HepG2 (cell line): ENCODE data around the gene FGF4. TPM values are rescaled to one million over a fixed set of nuclear protein-coding genes. Genes with fewer than 3 reads are reported as not detected.

Experiments used
- ATAC-seq: fragments of 200-7000 bp; cut with Tn5 transposase; 3 replicates; pipeline ENCODE4 v1.9.1; 2020; ENCODE audit warnings: mild to moderate bottlenecking, moderate library complexity
- BruUV-seq: library from RNA; stranded (reverse); fragments of 400-500 nt; replicated peaks from 2 replicates; lab custom pipeline; 2021; lab: Mats Ljungman, UMichigan
- CTCF ChIA-PET: fragments of 300-600 bp; formaldehyde crosslinking; extraction: SDS; loops from one replicate; lab custom pipeline; 2021; ENCODE audit warnings: low total read pairs, inconsistent platforms, low intra/inter-chr PET ratio; lab: Yijun Ruan, JAX
- POLR2A ChIA-PET: fragments of 350-600 bp; sonication (Branson Sonifier 250); formaldehyde crosslinking; loops from one replicate; lab custom pipeline; 2020; ENCODE audit warnings: antibody characterized with exemption, inconsistent platforms; lab: Yijun Ruan, JAX
- DNase-seq: peaks from one replicate; pipeline ENCODE4 v3.0.0-alpha.2; 2015; ENCODE audit warnings: low spot score
- FAIRE-seq: peaks from 3 replicates; lab custom pipeline; 2011; peaks lifted over from hg19 to GRCh38; lab: Jason Lieb, UNC
- H2AFZ ChIP-seq: one replicate; pipeline ENCODE4 v1.6.1; 2011; ENCODE audit warnings: low read length, inconsistent platforms
- H3K27ac ChIP-seq: fragments of 300-600 bp; 3 replicates; pipeline ENCODE4 v1.8.0; 2011; ENCODE audit warnings: mixed run types, mild to moderate bottlenecking, mixed read lengths, low read length, inconsistent platforms; ENCODE audit not compliant: insufficient read depth; ENCODE audit errors: extremely low read length
- H3K27me3 ChIP-seq, 2 experiments: fragments of 200-600 bp in 1 of 2; 2 replicates in 1 of 2; 3 replicates in 1 of 2; pipeline versions ENCODE4 v1.6.0 to v1.8.0; 2011; ENCODE audit warnings: low read length in 2 of 2, mild to moderate bottlenecking in 2 of 2, moderate library complexity in 2 of 2, inconsistent platforms in 1 of 2; ENCODE audit not compliant: insufficient read depth in 2 of 2, control insufficient read depth in 1 of 2
- H3K36me3 ChIP-seq, 2 experiments: fragments of 200-600 bp in 1 of 2; replicated peaks in 1 of 2; 2 replicates in 1 of 2; 3 replicates in 1 of 2; pipeline versions ENCODE4 v1.5.1 to v1.8.0; 2011; ENCODE audit warnings: low read length in 2 of 2, inconsistent platforms in 1 of 2; ENCODE audit not compliant: insufficient read depth in 2 of 2, control insufficient read depth in 1 of 2
- H3K4me1 ChIP-seq: 2 replicates; pipeline ENCODE4 v1.5.1; 2012; ENCODE audit warnings: low read length, inconsistent platforms; ENCODE audit not compliant: insufficient read depth
- H3K4me2 ChIP-seq: 2 replicates; pipeline ENCODE4 v1.6.0; 2011; ENCODE audit warnings: low read depth, low read length, inconsistent platforms
- H3K4me3 ChIP-seq, 3 experiments: fragments of 200-600 bp in 1 of 3; sonication (generic), shearing (Covaris generic) in 1 of 3; replicated peaks in 1 of 3; 2 replicates each; pipeline ENCODE4 v1.5.1; 2011 to 2016; ENCODE audit warnings: low read length in 3 of 3, inconsistent platforms in 2 of 3, low read depth in 2 of 3, mild to moderate bottlenecking in 2 of 3, control low read depth in 1 of 3, mixed read lengths in 1 of 3; ENCODE audit not compliant: insufficient read depth in 1 of 3
- H3K79me2 ChIP-seq: one replicate; pipeline ENCODE4 v1.6.1; 2011; ENCODE audit warnings: low read length, inconsistent platforms; ENCODE audit not compliant: insufficient read depth
- H3K9ac ChIP-seq: 2 replicates; pipeline ENCODE4 v1.6.0; 2011; ENCODE audit warnings: mild to moderate bottlenecking, low read depth, low read length, inconsistent platforms; ENCODE audit not compliant: insufficient read depth
- H3K9me3 ChIP-seq: 2 replicates; pipeline ENCODE4 v1.5.1; 2012; ENCODE audit warnings: mild to moderate bottlenecking, low read length
- H4K20me1 ChIP-seq: 2 replicates; pipeline ENCODE4 v1.6.0; 2011; ENCODE audit warnings: inconsistent platforms, mild to moderate bottlenecking, low read length, moderate library complexity; ENCODE audit not compliant: insufficient read depth
- HIVEP1 ChIP-seq: sonication (generic); formaldehyde crosslinking; IDR thresholded peaks from 2 replicates; pipeline ENCODE4 v1.4.0; 2020; ENCODE audit warnings: mild to moderate bottlenecking, missing genetic modification reagents
- HNRNPL ChIP-seq: fragments of 200-400 bp; formaldehyde crosslinking; IDR thresholded peaks from 2 replicates; pipeline ENCODE4 v1.6.1; 2017; ENCODE audit warnings: mild to moderate bottlenecking, low read depth, low read length
- KAT7 ChIP-seq: IDR thresholded peaks from 2 replicates; pipeline ENCODE4 v1.6.1; 2018; ENCODE audit warnings: borderline replicate concordance, missing compliant biosample characterization
- KDM4B ChIP-seq: sonication (generic); formaldehyde crosslinking; IDR thresholded peaks from 2 replicates; pipeline ENCODE4 v1.4.0; 2020; ENCODE audit warnings: missing genetic modification reagents
- KMT2B ChIP-seq: IDR thresholded peaks from 2 replicates; pipeline ENCODE4 v1.6.1; 2016; ENCODE audit warnings: missing genetic modification reagents, missing compliant biosample characterization
- MED1 ChIP-seq: sonication (generic); formaldehyde crosslinking; IDR thresholded peaks from 2 replicates; pipeline ENCODE4 v1.4.0; 2020; ENCODE audit warnings: missing genetic modification reagents
- MED8 ChIP-seq: sonication (generic); formaldehyde crosslinking; IDR thresholded peaks from 2 replicates; pipeline ENCODE4 v1.8.1; 2023; ENCODE audit warnings: mild to moderate bottlenecking, missing genetic modification reagents; ENCODE audit not compliant: insufficient replicate concordance
- SIN3A ChIP-seq: IDR thresholded peaks from 2 replicates; pipeline ENCODE4 v1.6.1; 2011; ENCODE audit warnings: low read depth, mild to moderate bottlenecking, control low read depth, low read length, borderline replicate concordance
- TBX3 ChIP-seq: fragments of 450-650 bp; IDR thresholded peaks from 2 replicates; pipeline ENCODE4 v1.6.1; 2017; ENCODE audit warnings: antibody characterized with exemption, mild to moderate bottlenecking, inconsistent platforms, borderline replicate concordance
- ZNF143 ChIP-seq: sonication (generic); formaldehyde crosslinking; IDR thresholded peaks from 2 replicates; pipeline ENCODE4 v1.4.0; 2020; ENCODE audit warnings: missing genetic modification reagents
- ZNF326 ChIP-seq: sonication (generic); formaldehyde crosslinking; IDR thresholded peaks from 2 replicates; pipeline ENCODE4 v1.4.0; 2020; ENCODE audit warnings: missing genetic modification reagents, borderline replicate concordance
- ZNF343 ChIP-seq: sonication (generic); formaldehyde crosslinking; IDR thresholded peaks from 2 replicates; pipeline ENCODE4 v1.4.0; 2020; ENCODE audit warnings: mild to moderate bottlenecking, missing genetic modification reagents
- ZNF44 ChIP-seq: sonication (generic); formaldehyde crosslinking; IDR thresholded peaks from 2 replicates; pipeline ENCODE4 v1.5.1; 2020; ENCODE audit warnings: mild to moderate bottlenecking, missing genetic modification reagents
- WGBS: methylation state at CpG from one replicate; pipeline ENCODE4 v1.1.6; 2017; ENCODE audit warnings: low lambda C conversion rate; 5-methylcytosine and 5-hydroxymethylcytosine counted together
- in situ Hi-C: cut with HindIII; loops from 2 replicates; pipeline ENCODE4 v1.10.0; 2017; ENCODE audit warnings: low pct_unique_long_range_greater_than_20kb; ENCODE audit not compliant: extremely low pct_ligation_motif_present
- intact Hi-C: fragments of 100-400 bp; cut with micrococcal nuclease; formaldehyde crosslinking; loops from one replicate; pipeline ENCODE4 v1.10.0; 2022; ENCODE audit not compliant: unreplicated experiment
- polyA plus RNA-seq, 8 experiments: library from polyadenylated mRNA; depleted of rRNA in 3 of 8; stranded (reverse) in 7 of 8; unstranded in 1 of 8; fragments of >200 nt; fragmentation: Illumina TruSeq in 4 of 8; extraction: Trizol in 4 of 8; gene quantifications; 2 replicates each; pipeline versions ENCODE4 v1.2.1 to v1.2.3, GENCODE V29; 2011 to 2016; ENCODE audit warnings: low read depth in 4 of 8, missing spikeins in 1 of 8, mixed read lengths in 1 of 8; ENCODE audit not compliant: insufficient read depth in 1 of 8
- total RNA-seq, 5 experiments: library from RNA; depleted of rRNA; stranded (reverse); fragments of >200 nt; fragmentation: Illumina TruSeq; extraction: Trizol; gene quantifications; 2 replicates each; pipeline ENCODE4 v1.2.3, GENCODE V29; 2016; ENCODE audit warnings: low read depth in 1 of 5
- TF ChIP-seq, protein P1 (sequence below): sonication (generic); formaldehyde crosslinking; IDR thresholded peaks from 2 replicates; pipeline ENCODE4 v1.4.0; 2020; ENCODE audit warnings: missing genetic modification reagents, borderline replicate concordance
- TF ChIP-seq, protein P2 (sequence below): sonication (generic); formaldehyde crosslinking; IDR thresholded peaks from 2 replicates; pipeline ENCODE4 v1.5.0; 2020; ENCODE audit warnings: missing genetic modification reagents
- TF ChIP-seq, protein P3 (sequence below): sonication (generic); formaldehyde crosslinking; IDR thresholded peaks from 2 replicates; pipeline ENCODE4 v1.5.1; 2020; ENCODE audit warnings: missing genetic modification reagents, mild to moderate bottlenecking, borderline replicate concordance
- TF ChIP-seq, protein P4 (sequence below): sonication (generic); formaldehyde crosslinking; IDR thresholded peaks from 2 replicates; pipeline ENCODE4 v1.9.0; 2022; ENCODE audit warnings: low read depth, missing genetic modification reagents

FGF4 gene
- total and polyA plus RNA-seq, 2 of the 13 experiments (the other 11 are each of a cell fraction or from before 2014, with no cell fraction given), result not detected

DNA sequence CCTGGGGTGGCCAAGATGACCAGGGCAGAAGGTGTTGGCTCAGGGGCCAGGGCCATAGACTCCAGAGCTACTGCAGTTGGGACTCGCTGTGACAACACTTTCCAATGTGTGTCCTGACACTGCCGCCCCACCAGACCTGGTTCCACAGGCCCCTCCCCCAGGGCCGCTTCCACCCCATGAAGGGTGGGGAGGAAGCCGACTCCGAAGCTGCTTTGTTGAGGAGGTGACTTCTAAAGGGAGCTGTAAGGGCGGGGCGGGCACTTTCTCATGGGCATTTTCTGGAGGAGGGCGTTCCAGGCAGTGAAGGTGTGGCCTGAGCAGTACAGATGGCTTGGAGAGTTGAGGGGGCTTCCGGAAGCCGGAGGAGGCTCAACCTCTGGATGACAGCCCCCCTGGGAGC is 37.8 kb upstream of the FGF4 start:
- H3K4me3 ChIP-seq, result no peak overlapping the region
- WGBS, result 35% methylated on average over 6 of the region's 10 CpGs
- H3K4me1 ChIP-seq, result no peaks in the 10 kb centered on the region
- no peak overlapping the region for H2AFZ ChIP-seq
- TF ChIP-seq, protein P1, sequence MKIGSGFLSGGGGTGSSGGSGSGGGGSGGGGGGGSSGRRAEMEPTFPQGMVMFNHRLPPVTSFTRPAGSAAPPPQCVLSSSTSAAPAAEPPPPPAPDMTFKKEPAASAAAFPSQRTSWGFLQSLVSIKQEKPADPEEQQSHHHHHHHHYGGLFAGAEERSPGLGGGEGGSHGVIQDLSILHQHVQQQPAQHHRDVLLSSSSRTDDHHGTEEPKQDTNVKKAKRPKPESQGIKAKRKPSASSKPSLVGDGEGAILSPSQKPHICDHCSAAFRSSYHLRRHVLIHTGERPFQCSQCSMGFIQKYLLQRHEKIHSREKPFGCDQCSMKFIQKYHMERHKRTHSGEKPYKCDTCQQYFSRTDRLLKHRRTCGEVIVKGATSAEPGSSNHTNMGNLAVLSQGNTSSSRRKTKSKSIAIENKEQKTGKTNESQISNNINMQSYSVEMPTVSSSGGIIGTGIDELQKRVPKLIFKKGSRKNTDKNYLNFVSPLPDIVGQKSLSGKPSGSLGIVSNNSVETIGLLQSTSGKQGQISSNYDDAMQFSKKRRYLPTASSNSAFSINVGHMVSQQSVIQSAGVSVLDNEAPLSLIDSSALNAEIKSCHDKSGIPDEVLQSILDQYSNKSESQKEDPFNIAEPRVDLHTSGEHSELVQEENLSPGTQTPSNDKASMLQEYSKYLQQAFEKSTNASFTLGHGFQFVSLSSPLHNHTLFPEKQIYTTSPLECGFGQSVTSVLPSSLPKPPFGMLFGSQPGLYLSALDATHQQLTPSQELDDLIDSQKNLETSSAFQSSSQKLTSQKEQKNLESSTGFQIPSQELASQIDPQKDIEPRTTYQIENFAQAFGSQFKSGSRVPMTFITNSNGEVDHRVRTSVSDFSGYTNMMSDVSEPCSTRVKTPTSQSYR (CRISPR knock-in tag), result no peak
- TF ChIP-seq ZNF343 (CRISPR knock-in tag), result no peak
- TF ChIP-seq MED8 (CRISPR knock-in tag), result no peak
- TF ChIP-seq ZNF44, result no peak
- TF ChIP-seq KDM4B (CRISPR knock-in tag), result no peak
- no peak for TF ChIP-seq KMT2B
- TF ChIP-seq, protein P2, sequence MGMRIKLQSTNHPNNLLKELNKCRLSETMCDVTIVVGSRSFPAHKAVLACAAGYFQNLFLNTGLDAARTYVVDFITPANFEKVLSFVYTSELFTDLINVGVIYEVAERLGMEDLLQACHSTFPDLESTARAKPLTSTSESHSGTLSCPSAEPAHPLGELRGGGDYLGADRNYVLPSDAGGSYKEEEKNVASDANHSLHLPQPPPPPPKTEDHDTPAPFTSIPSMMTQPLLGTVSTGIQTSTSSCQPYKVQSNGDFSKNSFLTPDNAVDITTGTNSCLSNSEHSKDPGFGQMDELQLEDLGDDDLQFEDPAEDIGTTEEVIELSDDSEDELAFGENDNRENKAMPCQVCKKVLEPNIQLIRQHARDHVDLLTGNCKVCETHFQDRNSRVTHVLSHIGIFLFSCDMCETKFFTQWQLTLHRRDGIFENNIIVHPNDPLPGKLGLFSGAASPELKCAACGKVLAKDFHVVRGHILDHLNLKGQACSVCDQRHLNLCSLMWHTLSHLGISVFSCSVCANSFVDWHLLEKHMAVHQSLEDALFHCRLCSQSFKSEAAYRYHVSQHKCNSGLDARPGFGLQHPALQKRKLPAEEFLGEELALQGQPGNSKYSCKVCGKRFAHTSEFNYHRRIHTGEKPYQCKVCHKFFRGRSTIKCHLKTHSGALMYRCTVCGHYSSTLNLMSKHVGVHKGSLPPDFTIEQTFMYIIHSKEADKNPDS, result no peak
- no peak for TF ChIP-seq ZNF143
- TF ChIP-seq, protein P3, sequence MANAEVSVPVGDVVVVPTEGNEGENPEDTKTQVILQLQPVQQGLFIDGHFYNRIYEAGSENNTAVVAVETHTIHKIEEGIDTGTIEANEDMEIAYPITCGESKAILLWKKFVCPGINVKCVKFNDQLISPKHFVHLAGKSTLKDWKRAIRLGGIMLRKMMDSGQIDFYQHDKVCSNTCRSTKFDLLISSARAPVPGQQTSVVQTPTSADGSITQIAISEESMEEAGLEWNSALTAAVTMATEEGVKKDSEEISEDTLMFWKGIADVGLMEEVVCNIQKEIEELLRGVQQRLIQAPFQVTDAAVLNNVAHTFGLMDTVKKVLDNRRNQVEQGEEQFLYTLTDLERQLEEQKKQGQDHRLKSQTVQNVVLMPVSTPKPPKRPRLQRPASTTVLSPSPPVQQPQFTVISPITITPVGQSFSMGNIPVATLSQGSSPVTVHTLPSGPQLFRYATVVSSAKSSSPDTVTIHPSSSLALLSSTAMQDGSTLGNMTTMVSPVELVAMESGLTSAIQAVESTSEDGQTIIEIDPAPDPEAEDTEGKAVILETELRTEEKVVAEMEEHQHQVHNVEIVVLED (CRISPR knock-in tag), result no peak
- TF ChIP-seq KAT7, result no peak
- TF ChIP-seq SIN3A, result no peak
- TF ChIP-seq HNRNPL, result no peak
- TF ChIP-seq HIVEP1 (CRISPR knock-in tag), result no peak
- no peak for TF ChIP-seq ZNF326 (CRISPR knock-in tag)
- TF ChIP-seq MED1 (CRISPR knock-in tag), result no peak
- no peak for TF ChIP-seq TBX3
- TF ChIP-seq, protein P4, sequence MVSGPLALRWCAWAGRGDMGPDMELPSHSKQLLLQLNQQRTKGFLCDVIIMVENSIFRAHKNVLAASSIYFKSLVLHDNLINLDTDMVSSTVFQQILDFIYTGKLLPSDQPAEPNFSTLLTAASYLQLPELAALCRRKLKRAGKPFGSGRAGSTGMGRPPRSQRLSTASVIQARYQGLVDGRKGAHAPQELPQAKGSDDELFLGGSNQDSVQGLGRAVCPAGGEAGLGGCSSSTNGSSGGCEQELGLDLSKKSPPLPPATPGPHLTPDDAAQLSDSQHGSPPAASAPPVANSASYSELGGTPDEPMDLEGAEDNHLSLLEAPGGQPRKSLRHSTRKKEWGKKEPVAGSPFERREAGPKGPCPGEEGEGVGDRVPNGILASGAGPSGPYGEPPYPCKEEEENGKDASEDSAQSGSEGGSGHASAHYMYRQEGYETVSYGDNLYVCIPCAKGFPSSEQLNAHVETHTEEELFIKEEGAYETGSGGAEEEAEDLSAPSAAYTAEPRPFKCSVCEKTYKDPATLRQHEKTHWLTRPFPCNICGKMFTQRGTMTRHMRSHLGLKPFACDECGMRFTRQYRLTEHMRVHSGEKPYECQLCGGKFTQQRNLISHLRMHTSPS (CRISPR knock-in tag), result no peak
- intact Hi-C loops (no loop called here), in situ Hi-C loops (no loop called here)
- ATAC-seq (no peak), FAIRE-seq (no peak), DNase-seq (no peak)
- H3K27ac ChIP-seq, result no peak overlapping the region
- 0 out of 2 replicates have a peak, but pooled peaks cover 4% of the 10 kb centered on the region for H4K20me1 ChIP-seq
- ChIA-PET POLR2A (no interaction called here), CTCF (no interaction called here)
- no peaks in the 10 kb centered on the region for H3K9me3 ChIP-seq
- BruUV-seq, result no TSS peak
- H3K36me3 ChIP-seq, result no peaks in the 10 kb centered on the region
- H3K27me3 ChIP-seq, result peaks cover 13 to 43% of the 10 kb centered on the region in 2 experiments; a peak in 4 of 5 replicates
- H3K4me2 ChIP-seq, result no peak overlapping the region
- no peak overlapping the region for H3K9ac ChIP-seq
- H3K79me2 ChIP-seq, result no peaks in the 10 kb centered on the region
